Endothelial cell of umbilical vein (primary cell): ENCODE measurements around the gene CSHL1.
"Not testable (repeated sequence)": the region's sequence is repeated elsewhere in the genome, so short reads cannot be mapped to it uniquely, and the experiment has no call there.

Source experiments
- CTCF ChIP-seq, 2 donors: IDR thresholded peaks; 1 replicate in 1 of 2; 2 replicates in 1 of 2; pipeline ENCODE4 v1.5.1; 2011; ENCODE audit warnings: low read length in 2 of 2, mild to moderate bottlenecking in 2 of 2, moderate library complexity in 2 of 2, control low read depth in 1 of 2, inconsistent platforms in 1 of 2, low read depth in 1 of 2; ENCODE audit not compliant: insufficient read depth in 1 of 2; ENCODE audit errors: extremely low read depth in 1 of 2
- EZH2 ChIP-seq: IDR thresholded peaks from 2 replicates; pipeline ENCODE4 v1.6.1; 2012; ENCODE audit warnings: borderline replicate concordance, low read depth, mild to moderate bottlenecking, moderate library complexity, low read length, inconsistent platforms; ENCODE audit not compliant: severe bottlenecking
- FOS ChIP-seq: IDR thresholded peaks from 2 replicates; pipeline ENCODE4 v1.6.1; 2011; ENCODE audit warnings: mild to moderate bottlenecking, low read length, moderate library complexity, borderline replicate concordance; ENCODE audit not compliant: insufficient read depth
- POLR2AphosphoS5 ChIP-seq: IDR thresholded peaks from 2 replicates; pipeline ENCODE4 v1.6.1; 2012; ENCODE audit warnings: low read depth, mild to moderate bottlenecking, control low read depth, low read length, moderate library complexity; ENCODE audit not compliant: insufficient read depth

GRCh38 chr17:63869491-63870291 lies 41.4 kb downstream of the CSHL1 start:
- TF ChIP-seq POLR2AphosphoS5, FOS, EZH2: not testable (repeated sequence)
- peak in 1 of 2 donors; percentile 12 for TF ChIP-seq CTCF (IDR thresholded peaks at IDR 0.05; ENCODE audit: extremely low read depth in 1 of 2, insufficient read depth in 1 of 2, low read depth in 1 of 2, low read length in 2 of 2)
